Subcutaneous adipose tissue (tissue), 4 donors: ENCODE data around the gene GTF2A1L. TPM values are rescaled to one million over a fixed set of nuclear protein-coding genes. Genes with fewer than 3 reads are reported as not detected.

Experiments used
- CTCF ChIP-seq: fragments of 450-650 bp; IDR thresholded peaks from one replicate; pipeline ENCODE4 v1.5.1; 2016; ENCODE audit warnings: low read depth, mild to moderate bottlenecking, control low read depth, antibody characterized with exemption, moderate library complexity
- total RNA-seq, 4 donors: library from RNA; depleted of rRNA; stranded (reverse); fragments of >200 nt; gene quantifications; one replicate each; pipeline ENCODE4 v1.1.0, GENCODE V29; 2016

Gene GTF2A1L
- total RNA-seq, 4 donors from 2014 or later: 1.1 to 2.5 (median 1.7) TPM; not detected in 1

- TF ChIP-seq CTCF: no peak
Measured at GRCh38 chr2:48592067-48592466, 25.6 kb upstream of the GTF2A1L start.

GRCh38 chr2:48597492-48597891 lies 20.2 kb upstream of the GTF2A1L start:
- no peak for TF ChIP-seq CTCF

GRCh38 chr2:48600204-48600813 lies 17.3 kb upstream of the GTF2A1L start:
- no peak for TF ChIP-seq CTCF

- no peak for TF ChIP-seq CTCF
Measured at GRCh38 chr2:48600917-48601316, 16.7 kb upstream of the GTF2A1L start.

GRCh38 chr2:48601349-48601748 lies 16.3 kb upstream of the GTF2A1L start:
- no peak for TF ChIP-seq CTCF

GRCh38 chr2:48605482-48606175 lies 12.0 kb upstream of the GTF2A1L start:
- TF ChIP-seq CTCF: no peak

GRCh38 chr2:48607307-48608014 lies 10.2 kb upstream of the GTF2A1L start:
- no peak for TF ChIP-seq CTCF
